WI38 (cell line): ENCODE data around the gene APOL5.
"Not testable (repeated sequence)": the region's sequence is repeated elsewhere in the genome, so short reads cannot be mapped to it uniquely, and the experiment has no call there.

Source experiments
- H3K4me3 ChIP-seq: 2 replicates; pipeline ENCODE4 v1.5.1; 2011; ENCODE audit warnings: low read depth, mild to moderate bottlenecking, control low read depth, low read length
- TF ChIP-seq, protein P1 (sequence below): IDR thresholded peaks from 2 replicates; pipeline ENCODE4 v1.5.1; 2012; ENCODE audit warnings: low read depth, mild to moderate bottlenecking, control low read depth, low read length

The APOL5 gene, protein sequence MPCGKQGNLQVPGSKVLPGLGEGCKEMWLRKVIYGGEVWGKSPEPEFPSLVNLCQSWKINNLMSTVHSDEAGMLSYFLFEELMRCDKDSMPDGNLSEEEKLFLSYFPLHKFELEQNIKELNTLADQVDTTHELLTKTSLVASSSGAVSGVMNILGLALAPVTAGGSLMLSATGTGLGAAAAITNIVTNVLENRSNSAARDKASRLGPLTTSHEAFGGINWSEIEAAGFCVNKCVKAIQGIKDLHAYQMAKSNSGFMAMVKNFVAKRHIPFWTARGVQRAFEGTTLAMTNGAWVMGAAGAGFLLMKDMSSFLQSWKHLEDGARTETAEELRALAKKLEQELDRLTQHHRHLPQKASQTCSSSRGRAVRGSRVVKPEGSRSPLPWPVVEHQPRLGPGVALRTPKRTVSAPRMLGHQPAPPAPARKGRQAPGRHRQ

DNA sequence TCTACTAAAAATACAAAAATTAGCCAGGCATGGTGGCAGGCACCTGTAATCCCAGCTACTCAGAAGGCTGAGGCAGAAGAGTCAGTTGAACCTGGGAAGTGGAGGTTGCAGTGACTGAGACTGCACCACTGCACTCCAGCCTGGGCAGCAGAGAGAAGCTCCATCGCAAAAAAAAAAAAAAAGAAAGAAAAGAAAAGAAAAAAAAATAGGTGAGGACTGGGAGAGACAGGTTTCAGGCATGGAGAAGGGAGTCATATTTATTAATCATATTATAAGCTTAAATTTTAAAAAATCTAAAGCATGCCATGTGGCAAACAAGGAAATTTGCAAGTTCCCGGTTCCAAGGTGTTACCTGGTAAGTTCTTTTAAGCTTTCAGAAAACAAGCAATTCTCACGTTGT is at the start of gene APOL5:
APOL5 (plus strand) TSS at position 301 of the 400 bp plus-strand sequence; CDS start at position 301, 0 bp downstream.
- TF ChIP-seq, protein P1, sequence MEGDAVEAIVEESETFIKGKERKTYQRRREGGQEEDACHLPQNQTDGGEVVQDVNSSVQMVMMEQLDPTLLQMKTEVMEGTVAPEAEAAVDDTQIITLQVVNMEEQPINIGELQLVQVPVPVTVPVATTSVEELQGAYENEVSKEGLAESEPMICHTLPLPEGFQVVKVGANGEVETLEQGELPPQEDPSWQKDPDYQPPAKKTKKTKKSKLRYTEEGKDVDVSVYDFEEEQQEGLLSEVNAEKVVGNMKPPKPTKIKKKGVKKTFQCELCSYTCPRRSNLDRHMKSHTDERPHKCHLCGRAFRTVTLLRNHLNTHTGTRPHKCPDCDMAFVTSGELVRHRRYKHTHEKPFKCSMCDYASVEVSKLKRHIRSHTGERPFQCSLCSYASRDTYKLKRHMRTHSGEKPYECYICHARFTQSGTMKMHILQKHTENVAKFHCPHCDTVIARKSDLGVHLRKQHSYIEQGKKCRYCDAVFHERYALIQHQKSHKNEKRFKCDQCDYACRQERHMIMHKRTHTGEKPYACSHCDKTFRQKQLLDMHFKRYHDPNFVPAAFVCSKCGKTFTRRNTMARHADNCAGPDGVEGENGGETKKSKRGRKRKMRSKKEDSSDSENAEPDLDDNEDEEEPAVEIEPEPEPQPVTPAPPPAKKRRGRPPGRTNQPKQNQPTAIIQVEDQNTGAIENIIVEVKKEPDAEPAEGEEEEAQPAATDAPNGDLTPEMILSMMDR: no peak
- no peak within 1 kb of the TSS for H3K4me3 ChIP-seq

DNA sequence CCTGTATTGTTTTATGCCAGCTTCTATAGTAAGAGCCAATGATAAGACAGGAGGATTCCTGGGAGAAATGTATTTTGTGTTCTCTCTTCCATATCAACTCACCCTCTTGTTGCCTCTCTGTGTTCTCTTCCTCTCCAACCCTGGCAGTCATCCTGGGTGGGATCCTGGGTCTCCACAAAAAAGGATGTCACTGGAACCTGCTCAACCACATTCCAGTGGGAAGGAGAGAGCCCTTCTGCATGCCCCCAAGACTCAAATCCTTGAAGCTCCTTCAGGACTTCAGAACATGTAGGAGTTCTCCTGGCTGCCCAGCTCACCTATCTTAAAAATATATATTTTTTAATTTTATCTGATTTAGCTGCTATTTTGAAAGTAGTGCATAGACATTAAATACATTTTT is 43.3 kb upstream of the APOL5 start:
- no peak overlapping the region for H3K4me3 ChIP-seq
- TF ChIP-seq, protein P1: no peak

DNA sequence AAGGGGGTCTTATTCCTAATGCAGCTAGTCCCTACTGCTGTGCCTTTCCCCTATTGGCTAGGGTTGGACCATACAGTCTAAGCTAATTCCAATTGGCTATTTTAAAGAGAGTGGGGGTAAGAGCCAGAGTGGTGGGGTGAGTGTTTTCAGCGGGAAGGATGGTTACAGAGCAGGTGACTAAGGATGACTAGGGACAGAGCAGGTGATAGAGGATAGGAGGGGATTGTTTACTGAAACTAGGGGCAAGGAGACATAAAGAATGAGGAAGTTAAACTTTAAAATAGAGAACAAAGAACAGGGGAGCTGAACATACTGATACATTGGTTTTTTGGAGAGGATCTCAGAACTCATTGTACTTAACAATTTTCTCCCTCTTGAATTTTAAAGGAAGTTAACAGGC is 41.6 kb upstream of the APOL5 start:
- H3K4me3 ChIP-seq: not testable (repeated sequence)

DNA sequence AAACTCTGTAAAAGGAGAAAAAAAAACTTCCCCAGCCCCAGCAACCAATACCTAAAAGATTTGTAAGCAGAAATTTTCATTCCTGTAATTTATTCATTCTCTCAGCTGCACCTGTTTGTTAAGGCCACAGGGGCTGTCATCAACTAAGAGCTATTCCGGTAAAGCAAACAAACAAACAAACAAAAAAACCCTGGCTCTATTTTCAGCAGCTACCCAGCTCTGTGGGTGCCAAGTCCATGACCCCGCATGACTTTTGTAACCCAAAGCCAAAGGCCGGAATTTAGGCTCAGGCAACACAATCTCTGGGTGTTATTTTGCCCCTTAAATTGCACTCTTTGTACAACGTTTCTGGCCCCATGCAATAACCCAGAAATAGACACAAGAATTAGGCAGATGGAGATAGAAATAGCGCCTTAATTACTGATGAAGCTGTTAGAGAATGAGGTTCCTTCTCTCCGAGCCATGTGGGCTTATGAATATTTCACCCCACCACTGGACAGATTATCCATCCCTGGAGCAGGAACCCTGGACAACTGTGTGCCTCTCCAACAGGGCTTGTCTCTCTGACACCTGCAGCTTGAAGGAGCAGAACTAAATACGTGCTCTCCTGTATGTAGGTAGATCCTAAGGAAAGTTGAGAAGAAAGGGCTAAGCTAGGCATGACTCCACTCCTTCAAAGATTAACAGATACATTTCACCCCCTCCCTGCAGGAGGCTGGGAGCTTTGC is 40.0 kb upstream of the APOL5 start:
- H3K4me3 ChIP-seq: no peak overlapping the region
- TF ChIP-seq, protein P1: no peak

DNA sequence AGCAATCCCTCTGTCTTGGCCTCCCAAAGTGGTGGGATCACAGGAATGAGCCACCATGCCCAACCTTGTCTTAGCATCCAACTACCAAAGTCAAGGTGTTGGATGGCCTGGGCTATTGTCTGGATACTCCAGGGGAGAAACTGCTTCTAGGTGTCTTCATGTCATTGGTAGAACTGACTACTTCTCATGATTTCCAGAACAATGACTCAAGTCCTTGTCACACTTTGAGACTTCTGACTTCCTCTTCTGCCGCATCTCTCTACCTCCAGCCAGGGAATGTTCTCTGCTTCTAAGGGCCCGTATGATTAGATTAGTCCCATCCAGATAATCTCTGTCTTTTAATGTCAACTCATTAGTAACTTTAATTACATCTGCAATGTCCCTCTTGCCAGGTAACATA is 38.8 kb upstream of the APOL5 start:
- H3K4me3 ChIP-seq: no peak overlapping the region
- TF ChIP-seq, protein P1: no peak

DNA sequence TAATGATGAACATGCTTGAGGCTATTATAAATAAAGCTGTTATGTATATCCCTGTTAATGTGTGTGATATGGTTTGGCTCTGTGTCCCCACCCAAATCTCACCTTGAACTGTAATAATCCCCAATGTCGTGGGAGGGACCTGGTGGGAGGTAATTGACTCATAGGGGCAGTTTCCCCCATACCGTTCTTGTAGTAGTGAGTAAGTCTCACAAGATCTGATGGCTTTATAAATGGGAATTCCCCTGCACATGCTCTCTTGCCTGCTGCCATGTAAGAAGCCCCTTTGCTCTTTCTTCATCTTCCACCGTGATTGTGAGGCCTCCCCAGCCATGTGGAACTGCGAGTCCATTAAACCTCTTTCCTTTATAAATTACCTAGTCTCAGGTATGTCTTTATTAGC is 38.2 kb upstream of the APOL5 start:
- not testable (repeated sequence) for H3K4me3 ChIP-seq

DNA sequence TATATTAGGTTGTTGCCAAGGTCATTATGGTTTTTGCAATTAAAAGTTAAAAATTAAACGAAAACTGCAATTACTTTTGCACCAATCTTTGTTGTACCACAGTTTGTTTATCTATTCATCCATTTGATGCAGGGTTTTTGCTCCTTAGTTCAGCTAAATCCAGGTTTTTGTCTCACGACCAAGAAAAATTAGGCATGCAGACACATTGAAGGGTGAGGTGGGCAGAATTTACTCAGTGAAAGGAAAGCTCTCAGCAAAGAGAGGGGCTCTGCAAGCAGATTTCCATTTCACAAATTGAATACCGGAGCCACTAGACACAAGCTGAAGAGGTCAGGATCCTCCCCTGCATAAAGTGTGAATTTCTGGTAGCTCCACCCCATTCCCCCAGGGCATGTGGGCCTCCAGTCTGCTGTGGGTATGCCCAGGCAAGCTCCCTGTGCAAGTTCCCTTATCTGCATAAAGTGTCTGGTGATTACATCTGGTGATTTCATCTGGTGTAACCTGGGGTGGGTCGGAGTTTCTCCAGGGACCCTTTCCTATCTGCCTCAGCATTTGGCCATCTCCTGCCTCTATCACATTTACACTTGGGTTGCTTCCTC is 36.1 kb upstream of the APOL5 start:
- no peak overlapping the region for H3K4me3 ChIP-seq
- TF ChIP-seq, protein P1: no peak

DNA sequence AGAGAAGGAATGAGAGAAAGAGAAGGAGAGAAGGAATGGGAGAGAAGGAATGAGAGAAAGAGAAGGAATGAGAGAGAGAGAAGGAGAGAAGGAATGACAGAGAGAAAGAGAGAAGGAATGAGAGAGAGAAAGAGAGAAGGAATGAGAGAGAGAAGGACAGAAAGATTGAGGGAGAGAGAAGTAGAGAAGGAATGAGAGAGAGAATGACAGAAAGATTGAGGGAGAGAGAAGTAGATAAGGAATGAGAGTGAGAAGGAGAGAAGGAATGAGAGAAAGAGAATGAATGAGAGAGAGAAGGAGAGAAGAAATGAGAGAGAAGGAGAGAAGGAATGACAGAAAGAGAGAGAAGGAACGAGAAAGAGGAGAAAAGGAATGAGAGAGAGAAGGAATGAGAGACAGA is 34.1 kb upstream of the APOL5 start:
- H3K4me3 ChIP-seq: no peak overlapping the region
- TF ChIP-seq, protein P1: no peak
